Effector memory CD8-positive, alpha-beta T cell (primary cell): ENCODE measurements around the gene TIMM10B.
A peak's percentile ranks its signal among the peaks of the same experiment; 100 is the strongest.
"Not testable (repeated sequence)": the region's sequence is repeated elsewhere in the genome, so short reads cannot be mapped to it uniquely, and the experiment has no call there.

ENCODE experiments used
- ATAC-seq: fragments of 150-1000 bp; cut with Tn5 transposase; replicated peaks from 2 replicates; pipeline ENCODE4 v1.10.0; 2021; ENCODE audit warnings: mild to moderate bottlenecking, moderate library complexity
- DNase-seq, 3 experiments: peaks; one replicate each; pipeline ENCODE4 v3.0.0; 2021
- H3K27ac Mint-ChIP-seq, 2 donors: one replicate each; pipeline ENCODE4 v1.8.0; 2022; ENCODE audit warnings: mild to moderate bottlenecking in 2 of 2, mixed read lengths in 2 of 2, moderate library complexity in 2 of 2
- H3K27me3 Mint-ChIP-seq, 2 donors: one replicate each; pipeline ENCODE4 v1.8.0; 2022; ENCODE audit warnings: mixed read lengths in 2 of 2
- H3K36me3 Mint-ChIP-seq: one replicate; pipeline ENCODE4 v1.8.0; 2022; ENCODE audit warnings: mild to moderate bottlenecking, moderate library complexity, mixed read lengths; ENCODE audit not compliant: insufficient read depth
- H3K4me1 Mint-ChIP-seq, 2 donors: one replicate each; pipeline ENCODE4 v1.8.0; 2022; ENCODE audit warnings: low read depth in 2 of 2, mixed read lengths in 2 of 2
- H3K4me3 Mint-ChIP-seq, 2 donors: one replicate each; pipeline ENCODE4 v1.8.0; 2022; ENCODE audit warnings: mild to moderate bottlenecking in 2 of 2, mixed read lengths in 2 of 2, moderate library complexity in 2 of 2
- H3K9me3 Mint-ChIP-seq, 2 donors: one replicate each; pipeline ENCODE4 v1.8.0; 2022; ENCODE audit warnings: mixed read lengths in 2 of 2

Gene TIMM10B

DNA sequence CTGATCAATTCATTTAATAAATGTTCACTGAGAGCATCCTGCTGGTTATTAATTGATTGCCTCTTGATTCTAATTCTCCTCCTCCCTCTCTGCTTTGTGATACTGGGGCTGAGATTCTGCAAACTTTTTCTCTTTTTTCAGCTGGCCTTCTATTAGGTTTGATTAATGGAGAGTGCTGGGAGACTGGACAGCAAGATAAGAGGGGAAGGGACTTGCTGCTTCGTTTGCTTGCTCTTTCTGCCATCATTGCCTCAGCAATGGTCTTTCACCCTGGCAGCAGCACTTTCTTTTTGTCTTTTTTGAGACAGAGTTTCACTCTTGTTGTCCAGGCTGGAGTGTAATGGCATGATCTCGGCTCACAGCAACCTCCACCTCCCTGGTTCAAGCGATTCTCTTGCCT lies 22.9 kb downstream of the TIMM10B start:
- Mint-ChIP-seq H3K36me3 (peaks cover 14% of the 10 kb centered on the region), H3K27ac (peak overlapping the region in 1 of 2 donors; percentile 50), H3K9me3 (no peaks in the 10 kb centered on the region), H3K27me3 (no peaks in the 10 kb centered on the region), H3K4me3 (no peak overlapping the region), H3K4me1 (peaks cover 0 to 10% of the 10 kb centered on the region in 2 donors)
- DNase-seq (no peak), ATAC-seq (no peak)

DNA sequence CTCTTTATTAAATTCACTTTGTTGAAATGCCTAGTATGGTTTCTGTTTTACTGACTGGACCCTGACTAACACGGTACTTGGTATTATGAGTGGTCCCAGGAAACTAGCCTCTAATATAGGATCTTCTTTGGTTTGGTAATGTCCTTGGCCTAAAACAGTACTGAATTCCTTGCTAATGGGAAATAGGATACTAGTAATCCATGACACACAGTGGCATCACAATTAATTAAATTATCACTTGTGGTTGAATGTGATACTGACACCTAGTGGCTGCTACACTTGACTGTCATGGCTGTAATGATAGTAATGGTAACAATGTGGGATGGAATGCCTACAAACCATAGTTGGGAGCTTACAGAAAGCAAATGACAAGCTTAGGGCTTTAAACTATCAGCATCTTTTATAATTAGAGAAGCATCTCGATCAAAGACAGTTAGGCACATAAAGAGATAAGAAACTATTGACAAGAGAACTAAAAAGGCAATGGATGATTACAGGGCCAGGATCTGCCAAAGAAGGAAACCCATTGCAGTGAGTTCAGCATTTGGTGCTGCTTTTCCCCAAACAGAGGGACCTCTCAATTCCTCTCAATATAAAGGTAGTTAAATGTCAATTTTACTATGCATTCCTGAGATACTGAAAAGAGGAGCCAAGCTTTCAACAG lies 24.4 kb downstream of the TIMM10B start:
- Mint-ChIP-seq H3K4me1 (peaks cover 0 to 10% of the 10 kb centered on the region in 2 donors), H3K4me3 (no peak overlapping the region), H3K36me3 (peaks cover 22% of the 10 kb centered on the region), H3K27me3 (no peaks in the 10 kb centered on the region), H3K9me3 (no peaks in the 10 kb centered on the region), H3K27ac (no peak overlapping the region)
- peak; percentile 66 for ATAC-seq
- peak in 2 of 3 experiments; percentile 22 to 24 for DNase-seq

DNA sequence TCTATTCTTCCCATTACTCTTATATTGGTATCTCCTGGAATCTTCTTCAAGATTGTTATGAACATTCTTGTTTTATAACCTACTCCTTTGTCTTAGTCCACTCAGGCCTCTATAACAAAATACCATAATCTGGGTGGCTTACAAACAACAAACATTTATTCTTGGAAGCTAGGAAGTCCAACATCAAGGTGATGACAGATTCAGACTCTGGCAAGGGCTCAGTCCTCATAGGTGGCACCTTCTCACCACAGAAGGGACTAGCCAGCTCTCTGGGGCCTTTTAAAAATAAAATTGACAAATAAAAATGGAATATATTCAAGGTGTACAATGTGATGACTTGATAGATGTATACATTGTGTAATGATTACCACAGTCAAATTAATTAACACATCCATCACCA lies 35.6 kb downstream of the TIMM10B start:
- Mint-ChIP-seq H3K27ac (peak overlapping the region in 1 of 2 donors; percentile 73), H3K9me3 (no peaks in the 10 kb centered on the region), H3K36me3 (peaks cover 12% of the 10 kb centered on the region), H3K4me3 (no peak overlapping the region), H3K4me1 (no peaks in the 10 kb centered on the region), H3K27me3 (no peaks in the 10 kb centered on the region)
- no peak for ATAC-seq
- no peak for DNase-seq

DNA sequence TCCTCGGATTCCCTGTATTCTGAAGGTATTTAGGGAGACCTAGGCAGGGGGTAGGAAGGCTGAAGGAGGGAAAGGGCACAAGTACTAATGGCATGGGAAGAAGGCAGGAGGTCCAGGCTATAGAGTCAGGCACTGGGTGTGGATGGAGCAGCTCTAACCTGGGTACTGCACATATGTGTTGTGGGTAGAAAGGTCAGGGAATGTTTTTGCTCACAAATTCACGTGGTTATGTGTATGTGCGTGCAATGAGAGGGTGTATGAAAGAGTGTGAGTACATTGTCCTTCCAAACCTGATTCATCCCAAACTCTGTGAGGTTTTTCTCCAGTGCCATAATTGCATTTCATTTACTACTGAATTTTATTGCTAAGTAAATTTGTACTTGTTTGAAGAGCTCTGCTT lies 39.0 kb downstream of the TIMM10B start:
- Mint-ChIP-seq H3K36me3 (peaks cover 7% of the 10 kb centered on the region), H3K27ac (no peak overlapping the region), H3K27me3 (no peaks in the 10 kb centered on the region), H3K4me3 (no peak overlapping the region), H3K4me1 (no peaks in the 10 kb centered on the region), H3K9me3 (no peaks in the 10 kb centered on the region)
- ATAC-seq: no peak
- no peak for DNase-seq

DNA sequence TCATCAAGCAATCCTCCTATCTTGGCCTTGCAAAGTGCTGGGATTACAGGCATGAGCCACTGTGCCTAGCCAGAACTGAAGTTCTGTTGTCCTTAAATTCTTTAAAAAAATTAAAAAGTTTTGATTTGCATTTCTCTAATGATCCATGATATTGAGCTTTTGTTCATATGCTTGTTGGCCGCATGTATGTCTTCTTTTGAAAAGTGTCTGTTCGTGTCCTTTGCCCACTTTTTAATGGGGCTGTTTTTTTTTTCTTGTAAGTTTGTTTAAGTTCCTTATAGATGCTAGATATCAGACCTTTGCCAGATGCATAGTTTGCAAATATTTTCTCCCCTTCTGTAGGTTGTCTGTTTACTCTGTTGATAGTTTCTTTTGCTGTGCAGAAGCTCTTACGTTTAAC lies 40.6 kb downstream of the TIMM10B start:
- H3K27ac Mint-ChIP-seq, H3K36me3 Mint-ChIP-seq, DNase-seq, ATAC-seq, H3K27me3 Mint-ChIP-seq, H3K9me3 Mint-ChIP-seq, H3K4me3 Mint-ChIP-seq: not testable (repeated sequence)
- peaks cover 9 to 11% of the 10 kb centered on the region in 2 donors for H3K4me1 Mint-ChIP-seq

DNA sequence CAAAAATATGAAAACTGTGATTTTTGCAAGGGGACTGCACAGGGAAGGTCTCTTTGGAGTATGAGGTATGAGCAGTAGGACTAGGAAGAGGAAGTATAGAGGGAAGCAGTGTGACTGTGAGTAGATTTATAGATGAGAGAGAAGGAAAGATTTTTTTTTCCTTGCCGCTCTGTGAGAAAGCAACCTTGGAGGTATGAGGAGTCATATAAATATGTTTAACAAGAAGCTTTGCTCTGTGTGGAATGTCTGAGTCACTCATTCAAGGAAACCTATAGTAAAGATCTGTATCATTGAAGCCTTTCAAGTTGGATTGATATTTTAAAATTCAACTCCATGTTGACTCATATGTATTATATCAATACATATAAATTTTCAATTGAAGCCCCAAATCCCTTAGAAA lies 42.0 kb downstream of the TIMM10B start:
- H3K4me1 Mint-ChIP-seq: peaks cover 9 to 11% of the 10 kb centered on the region in 2 donors
- H3K9me3 Mint-ChIP-seq: no peaks in the 10 kb centered on the region
- H3K4me3 Mint-ChIP-seq: no peak overlapping the region
- ATAC-seq (no peak), DNase-seq (no peak)
- H3K36me3 Mint-ChIP-seq: no peaks in the 10 kb centered on the region
- H3K27ac Mint-ChIP-seq: no peak overlapping the region
- no peaks in the 10 kb centered on the region for H3K27me3 Mint-ChIP-seq

DNA sequence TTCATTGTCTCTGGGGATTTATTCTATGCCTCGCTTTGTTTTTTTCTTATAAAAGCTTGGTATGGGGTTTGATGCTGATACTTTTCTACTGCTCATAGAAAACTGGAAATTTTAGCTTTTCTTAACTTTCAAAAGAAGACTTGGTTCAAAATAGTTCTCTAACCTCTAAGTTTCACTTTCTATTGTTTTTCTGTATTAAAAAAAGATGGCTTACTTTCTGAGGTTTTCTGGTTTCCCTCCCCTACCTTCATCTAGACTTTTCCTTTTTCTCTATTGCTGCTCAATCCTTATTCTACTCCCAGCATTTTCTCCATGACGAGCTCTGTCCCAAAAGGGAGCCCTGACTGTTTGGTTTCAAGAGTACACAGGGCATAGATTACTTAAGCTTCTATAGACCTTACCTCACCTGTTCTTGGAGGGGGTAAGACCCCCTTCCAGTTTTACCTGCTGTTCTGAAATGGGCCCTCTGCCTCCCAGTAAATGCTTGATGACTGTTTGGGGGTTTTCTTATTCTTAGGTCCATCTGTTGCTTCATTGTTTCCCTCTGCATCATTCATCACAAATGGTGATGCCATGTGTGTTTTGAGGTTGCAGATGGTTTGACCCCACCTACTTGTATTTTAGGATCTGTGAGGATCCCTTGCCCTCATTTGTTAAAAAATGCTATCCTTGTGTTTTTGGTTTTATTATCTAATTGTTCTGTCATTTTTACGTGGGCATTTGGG lies 45.3 kb downstream of the TIMM10B start:
- ATAC-seq: no peak
- no peak for DNase-seq
- no peaks in the 10 kb centered on the region for H3K27me3 Mint-ChIP-seq
- H3K4me3 Mint-ChIP-seq: peak overlapping the region; percentile 13 to 37
- H3K9me3 Mint-ChIP-seq: no peaks in the 10 kb centered on the region
- peaks cover 9 to 11% of the 10 kb centered on the region in 2 donors for H3K4me1 Mint-ChIP-seq
- H3K27ac Mint-ChIP-seq: peak overlapping the region; percentile 41 to 80
- no peaks in the 10 kb centered on the region for H3K36me3 Mint-ChIP-seq

DNA sequence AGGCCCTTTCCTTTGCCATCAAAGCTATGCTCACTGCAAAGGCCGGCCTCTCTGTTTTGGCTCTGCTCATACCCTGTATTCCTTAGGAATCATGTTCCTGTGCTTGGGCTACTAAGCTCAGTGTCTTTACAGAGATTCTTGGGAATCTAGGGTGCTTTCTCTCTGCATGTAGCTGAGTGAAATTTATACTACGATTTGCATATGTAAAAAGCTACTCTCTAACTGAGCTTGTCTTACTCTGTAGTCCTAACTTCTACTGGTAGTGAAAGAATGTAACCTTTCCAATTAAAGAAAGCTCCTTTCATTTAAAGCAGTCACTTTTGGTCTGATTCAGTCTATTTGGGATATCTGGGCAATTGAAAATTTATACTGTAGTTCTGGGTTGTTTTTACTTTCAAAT lies 48.0 kb downstream of the TIMM10B start:
- no peaks in the 10 kb centered on the region for H3K27me3 Mint-ChIP-seq
- no peaks in the 10 kb centered on the region for H3K9me3 Mint-ChIP-seq
- no peak for DNase-seq
- no peaks in the 10 kb centered on the region for H3K36me3 Mint-ChIP-seq
- no peak overlapping the region for H3K27ac Mint-ChIP-seq
- no peak overlapping the region for H3K4me3 Mint-ChIP-seq
- peaks cover 9 to 11% of the 10 kb centered on the region in 2 donors for H3K4me1 Mint-ChIP-seq
- ATAC-seq: no peak

DNA sequence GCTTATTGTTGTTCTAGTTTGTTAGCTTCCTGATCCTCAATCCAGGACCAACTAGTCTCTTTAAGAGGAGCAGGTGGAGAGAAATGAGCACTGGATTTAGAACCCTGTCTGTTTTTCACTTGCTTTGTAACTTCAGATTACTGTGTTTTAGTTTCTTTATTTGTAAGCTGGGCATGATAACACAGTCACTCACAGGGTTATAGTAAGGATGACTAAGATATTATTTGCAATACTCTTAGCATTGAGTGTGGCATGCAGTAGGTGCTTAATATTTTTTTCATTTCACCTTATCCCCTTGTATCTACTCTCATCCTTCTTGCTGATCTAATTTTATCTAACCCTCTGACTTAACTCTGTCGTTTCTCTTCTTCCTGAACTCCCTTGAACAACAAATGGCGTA lies 49.5 kb downstream of the TIMM10B start:
- peaks cover 9 to 11% of the 10 kb centered on the region in 2 donors for H3K4me1 Mint-ChIP-seq
- H3K4me3 Mint-ChIP-seq: no peak overlapping the region
- no peak overlapping the region for H3K27ac Mint-ChIP-seq
- H3K36me3 Mint-ChIP-seq: no peaks in the 10 kb centered on the region
- no peaks in the 10 kb centered on the region for H3K9me3 Mint-ChIP-seq
- ATAC-seq (no peak), DNase-seq (no peak)
- no peaks in the 10 kb centered on the region for H3K27me3 Mint-ChIP-seq

DNA sequence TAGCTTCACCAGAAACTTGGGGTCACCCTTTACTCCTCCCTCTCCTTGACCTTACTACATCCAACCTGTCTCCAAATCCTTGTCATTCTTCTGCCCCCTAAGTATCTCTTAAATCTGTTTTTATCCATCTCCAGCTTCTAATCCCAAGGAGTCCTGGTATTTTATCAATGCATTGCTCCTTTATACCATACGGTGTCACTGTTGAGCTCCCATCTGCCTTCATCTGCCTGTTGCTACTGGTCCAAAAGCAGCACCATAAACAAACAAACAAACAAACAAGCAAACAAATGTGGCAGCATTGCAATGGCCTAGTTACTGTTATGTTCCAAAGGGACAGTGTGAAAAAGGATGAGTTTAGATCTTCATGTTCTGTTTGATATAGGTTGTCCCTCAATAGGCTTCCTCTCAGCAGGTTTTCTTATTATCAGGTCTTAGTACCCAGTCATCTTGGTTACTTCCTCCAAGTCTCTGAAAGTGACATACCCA lies 50.0 kb downstream of the TIMM10B start:
- Mint-ChIP-seq H3K9me3 (no peaks in the 10 kb centered on the region), H3K27me3 (no peaks in the 10 kb centered on the region), H3K4me3 (no peak overlapping the region), H3K36me3 (no peaks in the 10 kb centered on the region), H3K27ac (no peak overlapping the region), H3K4me1 (peaks cover 6% of the 10 kb centered on the region in 2 donors)
- ATAC-seq (peak; percentile 73), DNase-seq (peak; percentile 27 to 33 (median 28))
